MM.1S (cell line): ENCODE data around the gene SNX24.

Experiments used
- DNase-seq: peaks from one replicate; pipeline ENCODE4 v3.0.0-alpha.2; 2015
- H2AFZ ChIP-seq: fragments of 300-600 bp; sonication (generic); 2 replicates; pipeline ENCODE4 v1.6.0; 2016; ENCODE audit warnings: antibody characterized with exemption, low read length
- H3F3A ChIP-seq: fragments of 300-600 bp; sonication (generic); 2 replicates; pipeline ENCODE4 v1.6.1; 2016; ENCODE audit warnings: mild to moderate bottlenecking, antibody characterized with exemption, low read length, moderate library complexity, mixed read lengths; ENCODE audit not compliant: insufficient read depth
- H3K27ac ChIP-seq: fragments of 300-600 bp; sonication (generic); 2 replicates; pipeline ENCODE4 v1.5.1; 2016; ENCODE audit warnings: mild to moderate bottlenecking, low read length
- H3K27me3 ChIP-seq: fragments of 300-600 bp; sonication (generic); replicated peaks from 2 replicates; pipeline ENCODE4 v1.6.0; 2016; ENCODE audit warnings: low read length; ENCODE audit not compliant: insufficient read depth
- H3K36me3 ChIP-seq: fragments of 300-600 bp; sonication (generic); replicated peaks from 2 replicates; pipeline ENCODE4 v1.6.1; 2016; ENCODE audit warnings: mild to moderate bottlenecking, low read length, mixed read lengths; ENCODE audit not compliant: insufficient read depth
- H3K4me1 ChIP-seq: fragments of 300-600 bp; sonication (generic); 2 replicates; pipeline ENCODE4 v1.6.1; 2016; ENCODE audit warnings: low read length, mixed read lengths
- H3K4me2 ChIP-seq: fragments of 300-600 bp; sonication (generic); 2 replicates; pipeline ENCODE4 v1.6.0; 2016; ENCODE audit warnings: low read depth, low read length
- H3K4me3 ChIP-seq: fragments of 300-600 bp; sonication (generic); 2 replicates; pipeline ENCODE4 v1.5.1; 2016; ENCODE audit warnings: low read length, mixed read lengths
- H3K79me2 ChIP-seq: fragments of 300-600 bp; sonication (generic); 2 replicates; pipeline ENCODE4 v1.6.1; 2016; ENCODE audit warnings: mixed run types, low read length, mixed read lengths
- H3K9ac ChIP-seq: fragments of 300-600 bp; sonication (generic); 2 replicates; pipeline ENCODE4 v1.6.1; 2016; ENCODE audit warnings: low read length, mixed read lengths
- H3K9me2 ChIP-seq: fragments of 300-600 bp; sonication (generic); replicated peaks from 2 replicates; pipeline ENCODE4 v1.6.1; 2016; ENCODE audit warnings: mild to moderate bottlenecking, low read length, mixed read lengths; ENCODE audit not compliant: insufficient read depth
- H3K9me3 ChIP-seq: fragments of 300-600 bp; sonication (generic); replicated peaks from 2 replicates; pipeline ENCODE4 v1.6.1; 2016; ENCODE audit warnings: mild to moderate bottlenecking, low read length, mixed read lengths; ENCODE audit not compliant: insufficient read depth
- H4K20me1 ChIP-seq: fragments of 300-600 bp; sonication (generic); 2 replicates; pipeline ENCODE4 v1.6.1; 2016; ENCODE audit warnings: mild to moderate bottlenecking, low read length, moderate library complexity, mixed read lengths; ENCODE audit not compliant: insufficient read depth
- CTCF ChIP-seq: fragments of 300-600 bp; sonication (generic); IDR thresholded peaks from 2 replicates; pipeline ENCODE4 v1.5.1; 2016; ENCODE audit warnings: antibody characterized with exemption, low read length, mixed read lengths
- EZH2 ChIP-seq: fragments of 300-600 bp; sonication (generic); optimal IDR thresholded peaks from 2 replicates; pipeline ENCODE3; 2017; ENCODE audit warnings: low read depth, mild to moderate bottlenecking, antibody characterized with exemption, low read length, mixed read lengths
- EZH2phosphoT487 ChIP-seq: fragments of 300-600 bp; sonication (generic); IDR thresholded peaks from 2 replicates; pipeline ENCODE4 v1.6.1; 2018; ENCODE audit warnings: antibody characterized with exemption, low read length

Gene SNX24

GRCh38 chr5:122885891-122886290 lies 40.5 kb downstream of the SNX24 start:
- H3K79me2 ChIP-seq = no peaks in the 10 kb centered on the region
- H3K9me2 ChIP-seq = no peaks in the 10 kb centered on the region
- H2AFZ ChIP-seq = no peak overlapping the region
- H3F3A ChIP-seq = no peaks in the 10 kb centered on the region
- no peaks in the 10 kb centered on the region for H4K20me1 ChIP-seq
- H3K4me2 ChIP-seq = no peak overlapping the region
- no peak for TF ChIP-seq CTCF
- TF ChIP-seq EZH2phosphoT487 = no peak
- H3K4me1 ChIP-seq = no peaks in the 10 kb centered on the region
- H3K9me3 ChIP-seq = no peaks in the 10 kb centered on the region
- DNase-seq = no peak
- H3K27me3 ChIP-seq = no peaks in the 10 kb centered on the region
- no peak overlapping the region for H3K27ac ChIP-seq
- H3K4me3 ChIP-seq = no peak overlapping the region
- no peak overlapping the region for H3K9ac ChIP-seq
- no peaks in the 10 kb centered on the region for H3K36me3 ChIP-seq

- no peaks in the 10 kb centered on the region for H3K36me3 ChIP-seq
These were observed 49.7 kb downstream of the SNX24 start for GRCh38 chr5:122895141-122895540.

GRCh38 chr5:122896598-122897282 lies 51.3 kb downstream of the SNX24 start:
- Histone ChIP-seq H3K9ac (no peak overlapping the region), H4K20me1 (no peaks in the 10 kb centered on the region), H3K4me2 (no peak overlapping the region), H3K4me1 (no peaks in the 10 kb centered on the region), H3K9me2 (no peaks in the 10 kb centered on the region), H3F3A (no peaks in the 10 kb centered on the region), H2AFZ (no peak overlapping the region), H3K79me2 (no peaks in the 10 kb centered on the region), H3K4me3 (no peak overlapping the region), H3K9me3 (no peaks in the 10 kb centered on the region), H3K27ac (no peak overlapping the region), H3K27me3 (no peaks in the 10 kb centered on the region), H3K36me3 (no peaks in the 10 kb centered on the region)
- no peak for TF ChIP-seq EZH2phosphoT487
- TF ChIP-seq EZH2 = no peak
- TF ChIP-seq CTCF = peak; percentile 42
- DNase-seq = peak; percentile 21

More at GRCh38 chr5:122895141-122895540, 49.7 kb downstream of the SNX24 start:
- Histone ChIP-seq H3K9me2 (no peaks in the 10 kb centered on the region), H3K4me3 (no peak overlapping the region), H4K20me1 (no peaks in the 10 kb centered on the region), H2AFZ (no peak overlapping the region), H3K27ac (no peak overlapping the region), H3F3A (no peaks in the 10 kb centered on the region), H3K9me3 (no peaks in the 10 kb centered on the region), H3K4me2 (no peak overlapping the region), H3K9ac (no peak overlapping the region), H3K79me2 (no peaks in the 10 kb centered on the region), H3K4me1 (no peaks in the 10 kb centered on the region), H3K27me3 (no peaks in the 10 kb centered on the region)
- TF ChIP-seq EZH2 = no peak
- no peak for TF ChIP-seq CTCF
- TF ChIP-seq EZH2phosphoT487 = no peak
- DNase-seq = no peak
